HS-5 (cell line): ENCODE measurements around the gene MALAT1.
"Not testable (repeated sequence)": the region's sequence is repeated elsewhere in the genome, so short reads cannot be mapped to it uniquely, and the experiment has no call there.

Experiments used
- DNase-seq: peaks from one replicate; pipeline ENCODE4 v3.0.0-alpha.2; 2012; ENCODE audit warnings: low read depth

The MALAT1 gene

GRCh38 chr11:65498727-65498976, 193 bp upstream of the MALAT1 start:
- no peak for DNase-seq

GRCh38 chr11:65499713-65500386, 1.0 kb downstream of the MALAT1 start:
- DNase-seq, result no peak

DNA sequence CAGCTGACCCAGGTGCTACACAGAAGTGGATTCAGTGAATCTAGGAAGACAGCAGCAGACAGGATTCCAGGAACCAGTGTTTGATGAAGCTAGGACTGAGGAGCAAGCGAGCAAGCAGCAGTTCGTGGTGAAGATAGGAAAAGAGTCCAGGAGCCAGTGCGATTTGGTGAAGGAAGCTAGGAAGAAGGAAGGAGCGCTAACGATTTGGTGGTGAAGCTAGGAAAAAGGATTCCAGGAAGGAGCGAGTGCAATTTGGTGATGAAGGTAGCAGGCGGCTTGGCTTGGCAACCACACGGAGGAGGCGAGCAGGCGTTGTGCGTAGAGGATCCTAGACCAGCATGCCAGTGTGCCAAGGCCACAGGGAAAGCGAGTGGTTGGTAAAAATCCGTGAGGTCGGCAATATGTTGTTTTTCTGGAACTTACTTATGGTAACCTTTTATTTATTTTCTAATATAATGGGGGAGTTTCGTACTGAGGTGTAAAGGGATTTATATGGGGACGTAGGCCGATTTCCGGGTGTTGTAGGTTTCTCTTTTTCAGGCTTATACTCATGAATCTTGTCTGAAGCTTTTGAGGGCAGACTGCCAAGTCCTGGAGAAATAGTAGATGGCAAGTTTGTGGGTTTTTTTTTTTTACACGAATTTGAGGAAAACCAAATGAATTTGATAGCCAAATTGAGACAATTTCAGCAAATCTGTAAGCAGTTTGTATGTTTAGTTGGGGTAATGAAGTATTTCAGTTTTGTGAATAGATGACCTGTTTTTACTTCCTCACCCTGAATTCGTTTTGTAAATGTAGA, 1.7 kb downstream of the MALAT1 start:
- no peak for DNase-seq

- no peak for DNase-seq
These were observed 2.3 kb downstream of the MALAT1 start for GRCh38 chr11:65501186-65501471.

DNA sequence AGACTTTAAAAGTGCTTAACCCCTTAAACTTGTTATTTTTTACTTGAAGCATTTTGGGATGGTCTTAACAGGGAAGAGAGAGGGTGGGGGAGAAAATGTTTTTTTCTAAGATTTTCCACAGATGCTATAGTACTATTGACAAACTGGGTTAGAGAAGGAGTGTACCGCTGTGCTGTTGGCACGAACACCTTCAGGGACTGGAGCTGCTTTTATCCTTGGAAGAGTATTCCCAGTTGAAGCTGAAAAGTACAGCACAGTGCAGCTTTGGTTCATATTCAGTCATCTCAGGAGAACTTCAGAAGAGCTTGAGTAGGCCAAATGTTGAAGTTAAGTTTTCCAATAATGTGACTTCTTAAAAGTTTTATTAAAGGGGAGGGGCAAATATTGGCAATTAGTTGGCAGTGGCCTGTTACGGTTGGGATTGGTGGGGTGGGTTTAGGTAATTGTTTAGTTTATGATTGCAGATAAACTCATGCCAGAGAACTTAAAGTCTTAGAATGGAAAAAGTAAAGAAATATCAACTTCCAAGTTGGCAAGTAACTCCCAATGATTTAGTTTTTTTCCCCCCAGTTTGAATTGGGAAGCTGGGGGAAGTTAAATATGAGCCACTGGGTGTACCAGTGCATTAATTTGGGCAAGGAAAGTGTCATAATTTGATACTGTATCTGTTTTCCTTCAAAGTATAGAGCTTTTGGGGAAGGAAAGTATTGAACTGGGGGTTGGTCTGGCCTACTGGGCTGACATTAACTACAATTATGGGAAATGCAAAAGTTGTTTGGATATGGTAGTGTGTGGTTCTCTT, 2.8 kb downstream of the MALAT1 start:
- no peak for DNase-seq

DNA sequence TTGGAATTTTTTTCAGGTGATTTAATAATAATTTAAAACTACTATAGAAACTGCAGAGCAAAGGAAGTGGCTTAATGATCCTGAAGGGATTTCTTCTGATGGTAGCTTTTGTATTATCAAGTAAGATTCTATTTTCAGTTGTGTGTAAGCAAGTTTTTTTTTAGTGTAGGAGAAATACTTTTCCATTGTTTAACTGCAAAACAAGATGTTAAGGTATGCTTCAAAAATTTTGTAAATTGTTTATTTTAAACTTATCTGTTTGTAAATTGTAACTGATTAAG, 3.4 kb downstream of the MALAT1 start:
- DNase-seq, result no peak

- peak; percentile 41 for DNase-seq
These were observed 3.9 kb downstream of the MALAT1 start for GRCh38 chr11:65502555-65503367.

DNA sequence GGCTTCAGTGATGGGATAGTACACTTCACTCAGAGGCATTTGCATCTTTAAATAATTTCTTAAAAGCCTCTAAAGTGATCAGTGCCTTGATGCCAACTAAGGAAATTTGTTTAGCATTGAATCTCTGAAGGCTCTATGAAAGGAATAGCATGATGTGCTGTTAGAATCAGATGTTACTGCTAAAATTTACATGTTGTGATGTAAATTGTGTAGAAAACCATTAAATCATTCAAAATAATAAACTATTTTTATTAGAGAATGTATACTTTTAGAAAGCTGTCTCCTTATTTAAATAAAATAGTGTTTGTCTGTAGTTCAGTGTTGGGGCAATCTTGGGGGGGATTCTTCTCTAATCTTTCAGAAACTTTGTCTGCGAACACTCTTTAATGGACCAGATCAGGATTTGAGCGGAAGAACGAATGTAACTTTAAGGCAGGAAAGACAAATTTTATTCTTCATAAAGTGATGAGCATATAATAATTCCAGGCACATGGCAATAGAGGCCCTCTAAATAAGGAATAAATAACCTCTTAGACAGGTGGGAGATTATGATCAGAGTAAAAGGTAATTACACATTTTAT, 4.6 kb downstream of the MALAT1 start:
- no peak for DNase-seq

GRCh38 chr11:65503949-65504673, 5.3 kb downstream of the MALAT1 start:
- peak; percentile 52 for DNase-seq

- no peak for DNase-seq
These were observed 6.0 kb downstream of the MALAT1 start for GRCh38 chr11:65504674-65505465.

GRCh38 chr11:65505466-65506289, 6.8 kb downstream of the MALAT1 start:
- DNase-seq, result no peak

- DNase-seq, result peak; percentile 38
These were observed 7.5 kb downstream of the MALAT1 start for GRCh38 chr11:65506290-65506771.

DNA sequence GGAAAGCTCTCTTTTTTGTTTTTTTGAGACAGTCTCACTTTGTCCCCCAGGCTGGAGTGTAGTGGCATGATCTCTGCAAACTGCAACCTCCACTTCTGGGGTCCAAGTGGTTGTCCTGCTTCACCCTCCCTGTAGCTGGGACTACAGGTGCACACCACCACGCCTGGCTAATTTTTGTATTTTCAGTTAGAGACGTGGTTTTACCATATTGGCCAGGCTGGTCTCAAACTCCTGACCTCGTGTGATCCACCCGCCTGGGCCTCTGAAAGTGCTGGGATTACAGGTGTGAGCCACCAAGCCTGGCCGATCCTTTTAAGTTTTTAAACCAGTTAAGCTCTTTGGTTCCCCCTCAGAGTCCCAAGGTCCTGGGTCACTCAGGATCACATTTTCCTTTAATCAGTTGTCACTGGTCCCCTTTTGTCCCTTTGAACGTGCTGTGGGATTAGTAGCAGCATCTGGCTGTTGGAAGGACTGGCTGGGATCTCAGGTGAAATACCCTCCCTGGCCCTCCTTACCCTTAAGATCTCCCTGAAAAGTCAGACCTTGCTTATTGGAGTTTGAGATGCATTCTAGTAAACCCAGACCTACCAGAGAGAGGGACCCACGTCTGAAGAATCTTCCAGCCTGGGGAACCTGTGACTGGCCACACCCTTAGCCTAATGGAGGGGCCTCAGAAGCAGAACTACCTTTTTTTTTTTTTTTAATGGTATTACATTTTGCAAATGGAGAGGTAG, 8.1 kb downstream of the MALAT1 start:
- DNase-seq, result peak; percentile 94

DNA sequence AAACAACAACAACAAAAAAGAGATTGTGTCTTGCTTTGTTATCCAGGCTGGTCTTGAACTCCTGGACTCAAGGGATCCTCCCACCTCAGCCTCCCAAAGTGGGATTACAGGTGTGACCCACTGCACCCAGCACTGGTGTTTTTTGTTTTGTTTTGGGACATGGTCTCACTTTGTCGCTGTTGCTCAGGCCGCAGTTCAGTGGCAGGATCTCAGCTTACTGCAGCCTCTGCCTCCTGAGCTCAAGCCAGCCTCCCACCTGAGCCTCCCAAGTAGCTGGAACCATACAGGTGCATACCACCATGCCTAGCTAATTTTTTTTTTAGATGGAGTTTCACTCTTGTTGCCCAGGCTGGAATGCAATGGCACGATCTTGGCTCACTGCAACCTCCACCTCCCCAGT, 13.5 kb downstream of the MALAT1 start:
- not testable (repeated sequence) for DNase-seq

DNA sequence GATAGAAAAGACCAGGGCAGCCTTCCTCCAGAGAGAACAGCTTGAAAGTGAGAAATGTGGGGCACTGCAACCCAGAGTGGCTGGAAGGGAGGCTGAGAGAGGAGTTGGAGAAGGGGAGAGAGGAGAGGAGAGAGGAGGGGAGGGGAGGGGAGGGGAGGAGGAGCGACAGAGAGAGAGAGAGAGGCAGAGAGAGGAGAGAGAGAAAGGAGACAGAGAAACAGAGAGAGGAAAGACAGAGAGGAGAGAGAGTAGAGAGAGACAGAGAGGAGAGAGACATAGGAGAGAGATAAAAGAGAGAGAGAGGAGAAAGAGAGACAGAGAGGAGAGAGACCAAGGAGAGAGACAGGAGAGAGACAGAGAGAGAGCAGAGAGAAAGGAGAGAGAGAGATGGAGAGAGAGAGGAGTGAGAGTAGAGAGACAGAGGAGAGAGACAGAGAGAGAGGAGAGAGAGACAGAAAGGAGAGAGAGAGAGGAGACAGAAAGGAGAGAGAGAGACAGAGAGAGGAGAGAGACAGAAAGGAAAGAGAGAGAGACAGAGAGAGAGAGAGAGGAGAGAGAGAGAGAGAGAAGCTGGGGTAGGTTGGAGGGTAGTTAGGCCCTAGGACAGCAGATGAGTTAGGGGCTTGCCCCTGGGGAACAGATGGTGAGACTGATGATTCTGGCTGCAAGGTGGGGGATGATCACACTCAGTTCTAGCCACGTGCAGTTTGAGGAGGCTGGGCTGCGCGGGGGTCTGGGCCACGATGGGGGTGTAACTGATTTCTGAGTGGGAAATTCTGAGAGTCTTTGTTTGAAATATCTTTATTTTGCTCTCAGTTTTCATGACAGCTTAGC, 17.5 kb downstream of the MALAT1 start:
- no peak for DNase-seq

DNA sequence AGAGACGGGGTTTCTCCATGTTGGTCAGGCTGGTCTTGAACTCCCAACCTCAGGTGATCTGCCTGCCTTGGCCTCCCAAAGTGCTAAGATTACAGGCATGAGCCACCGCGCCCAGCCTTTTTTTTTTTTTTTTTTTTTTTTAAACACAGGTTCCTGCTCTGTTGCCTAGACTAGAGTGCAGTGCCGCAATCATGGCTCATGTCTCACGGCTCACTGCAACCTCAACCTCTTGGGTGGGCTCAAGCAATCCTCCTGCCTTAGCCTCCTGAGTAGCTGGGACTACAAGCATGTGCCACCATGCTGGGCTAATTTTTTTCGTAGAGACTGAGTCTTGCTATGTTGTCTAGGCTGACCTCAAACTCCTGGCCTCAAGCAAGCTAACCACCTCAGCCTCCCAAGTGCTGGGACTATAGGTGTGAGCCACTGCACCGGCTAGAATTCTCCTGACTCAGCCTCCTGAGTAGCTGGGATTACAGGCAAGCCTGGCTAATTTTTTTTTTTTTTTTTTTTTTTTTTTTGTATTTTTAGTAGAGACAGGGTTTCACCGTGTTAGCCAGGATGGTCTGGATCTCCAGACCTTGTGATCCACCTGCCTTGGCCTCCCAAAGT, 20.2 kb downstream of the MALAT1 start:
- not testable (repeated sequence) for DNase-seq

- DNase-seq, result not testable (repeated sequence)
These were observed 23.1 kb downstream of the MALAT1 start for GRCh38 chr11:65521777-65522521.
